IMR-90 (cell line): ENCODE results near the gene ANXA3. TPM values are rescaled to one million over a fixed set of nuclear protein-coding genes. Genes with fewer than 3 reads are reported as not detected.

Source experiments
- ATAC-seq: fragments of 200-7000 bp; cut with Tn5 transposase; 2 replicates; pipeline ENCODE4 v1.9.1; 2020; ENCODE audit warnings: low read depth, mild to moderate bottlenecking, moderate library complexity
- BruUV-seq: library from RNA; stranded (reverse); fragments of 400-500 nt; replicated peaks from 2 replicates; lab custom pipeline; 2021; lab: Mats Ljungman, UMichigan
- CTCF ChIA-PET: fragments of 300-600 bp; formaldehyde crosslinking; extraction: SDS; loops from one replicate; lab custom pipeline; 2021; ENCODE audit warnings: antibody characterized with exemption; lab: Yijun Ruan, JAX
- POLR2A ChIA-PET: fragments of 300-600 bp; sonication (Branson Sonifier 250); formaldehyde crosslinking; loops from one replicate; lab custom pipeline; 2022; ENCODE audit warnings: antibody characterized with exemption; ENCODE audit not compliant: unreplicated experiment; lab: Charles Lee
- DNase-seq: peaks from one replicate; pipeline ENCODE4 v3.0.0; 2013
- H2AFZ ChIP-seq: replicated peaks from 2 replicates; pipeline ENCODE3; 2013; ENCODE audit warnings: low read length, mild to moderate bottlenecking; ENCODE audit not compliant: poor library complexity
- H2AK5ac ChIP-seq: 2 replicates; pipeline ENCODE4 v1.6.1; 2013; ENCODE audit warnings: low read depth, low read length, inconsistent platforms
- H2AK9ac ChIP-seq: replicated peaks from 2 replicates; pipeline ENCODE3; 2013; ENCODE audit warnings: mild to moderate bottlenecking, low read depth, low read length, moderate library complexity; ENCODE audit not compliant: poor library complexity
- H2BK120ac ChIP-seq: 2 replicates; pipeline ENCODE4 v1.6.1; 2013; ENCODE audit warnings: low read depth, low read length, inconsistent platforms
- H2BK15ac ChIP-seq: 3 replicates; pipeline ENCODE4 v1.6.1; 2013; ENCODE audit warnings: low read depth, low read length, inconsistent platforms
- H2BK20ac ChIP-seq: 2 replicates; pipeline ENCODE4 v1.6.1; 2013; ENCODE audit warnings: low read depth, mild to moderate bottlenecking, inconsistent platforms, low read length, moderate library complexity
- H2BK5ac ChIP-seq: 2 replicates; pipeline ENCODE4 v1.6.1; 2013; ENCODE audit warnings: mild to moderate bottlenecking, low read depth, low read length, inconsistent platforms; ENCODE audit not compliant: poor library complexity, severe bottlenecking
- H3K14ac ChIP-seq: replicated peaks from 2 replicates; pipeline ENCODE4 v1.6.1; 2013; ENCODE audit warnings: low read depth, low read length, inconsistent platforms
- H3K18ac ChIP-seq: 2 replicates; pipeline ENCODE4 v1.6.1; 2013; ENCODE audit warnings: low read depth, low read length, control low read depth
- H3K23ac ChIP-seq: 2 replicates; pipeline ENCODE4 v1.6.1; 2013; ENCODE audit warnings: low read depth, low read length, inconsistent platforms
- H3K27ac ChIP-seq: 2 replicates; pipeline ENCODE4 v1.5.1; 2013; ENCODE audit warnings: mild to moderate bottlenecking, control low read depth, low read length; ENCODE audit not compliant: insufficient read depth
- H3K27me3 ChIP-seq: 2 replicates; pipeline ENCODE4 v1.6.1; 2013; ENCODE audit warnings: low read length; ENCODE audit not compliant: control insufficient read depth, insufficient read depth
- H3K36me3 ChIP-seq: 2 replicates; pipeline ENCODE4 v1.6.1; 2013; ENCODE audit warnings: low read length, mixed read lengths; ENCODE audit not compliant: control insufficient read depth, insufficient read depth
- H3K4ac ChIP-seq: 2 replicates; pipeline ENCODE4 v1.6.1; 2013; ENCODE audit warnings: low read depth, low read length, inconsistent platforms
- H3K4me1 ChIP-seq: 2 replicates; pipeline ENCODE4 v1.6.1; 2013; ENCODE audit warnings: low read length, mixed read lengths; ENCODE audit not compliant: control insufficient read depth, insufficient read depth
- H3K4me2 ChIP-seq: 2 replicates; pipeline ENCODE4 v1.6.1; 2013; ENCODE audit warnings: low read depth, mild to moderate bottlenecking, control low read depth, low read length, moderate library complexity
- H3K4me3 ChIP-seq: 2 replicates; pipeline ENCODE4 v1.5.1; 2013; ENCODE audit warnings: low read depth, mild to moderate bottlenecking, control low read depth, low read length, moderate library complexity; ENCODE audit not compliant: insufficient read depth
- H3K56ac ChIP-seq: 2 replicates; pipeline ENCODE4 v1.6.1; 2013; ENCODE audit warnings: low read length, inconsistent platforms; ENCODE audit not compliant: insufficient read depth; ENCODE audit errors: extremely low read depth
- H3K79me1 ChIP-seq, 2 experiments: 2 replicates each; pipeline ENCODE4 v1.6.1; 2013; ENCODE audit warnings: low read length in 2 of 2, inconsistent platforms in 1 of 2, low read depth in 1 of 2
- H3K9ac ChIP-seq: 2 replicates; pipeline ENCODE4 v1.6.1; 2013; ENCODE audit warnings: low read depth, low read length, control low read depth
- H3K9me1 ChIP-seq: 2 replicates; pipeline ENCODE4 v1.6.1; 2013; ENCODE audit warnings: low read length, inconsistent platforms; ENCODE audit not compliant: insufficient read depth
- H3K9me3 ChIP-seq: 2 replicates; pipeline ENCODE4 v1.6.1; 2013; ENCODE audit warnings: low read length; ENCODE audit not compliant: control insufficient read depth, insufficient read depth
- H4K20me1 ChIP-seq: 2 replicates; pipeline ENCODE4 v1.6.1; 2013; ENCODE audit warnings: low read length, inconsistent platforms; ENCODE audit not compliant: insufficient read depth
- H4K5ac ChIP-seq: 2 replicates; pipeline ENCODE4 v1.6.1; 2013; ENCODE audit warnings: mild to moderate bottlenecking, low read depth, low read length, control low read depth
- H4K8ac ChIP-seq, 2 experiments: 2 replicates each; pipeline ENCODE4 v1.6.1; 2013; ENCODE audit warnings: low read depth in 2 of 2, low read length in 2 of 2, control low read depth in 1 of 2, inconsistent platforms in 1 of 2
- H4K91ac ChIP-seq: 2 replicates; pipeline ENCODE4 v1.6.1; 2013; ENCODE audit warnings: low read depth, low read length, inconsistent platforms; ENCODE audit not compliant: insufficient read depth
- CTCF ChIP-seq: conservative IDR thresholded peaks from 2 replicates; pipeline ENCODE4 v1.5.1; 2012; ENCODE audit warnings: mild to moderate bottlenecking, low read depth, low read length, improper control_type of control experiment
- MAFK ChIP-seq: IDR thresholded peaks from 2 replicates; pipeline ENCODE4 v1.6.1; 2012; ENCODE audit warnings: low read depth, low read length, improper control_type of control experiment
- MAZ ChIP-seq: IDR thresholded peaks from 2 replicates; pipeline ENCODE4 v1.6.1; 2012; ENCODE audit warnings: low read depth, mild to moderate bottlenecking, low read length, improper control_type of control experiment, moderate library complexity, borderline replicate concordance
- POLR2A ChIP-seq: IDR thresholded peaks from 2 replicates; pipeline ENCODE4 v1.6.1; 2012; ENCODE audit warnings: mild to moderate bottlenecking, low read depth, low read length
- RAD21 ChIP-seq: IDR thresholded peaks from 2 replicates; pipeline ENCODE4 v1.6.1; 2012; ENCODE audit warnings: low read length, improper control_type of control experiment
- RCOR1 ChIP-seq: IDR thresholded peaks from 2 replicates; pipeline ENCODE4 v1.6.1; 2012; ENCODE audit warnings: mild to moderate bottlenecking, low read length, improper control_type of control experiment; ENCODE audit not compliant: insufficient replicate concordance
- RFX5 ChIP-seq: IDR thresholded peaks from 2 replicates; pipeline ENCODE4 v1.8.0; 2012; ENCODE audit warnings: low read depth, mild to moderate bottlenecking, low read length, moderate library complexity
- SMC3 ChIP-seq: fragments of 150-350 bp; IDR thresholded peaks from 2 replicates; pipeline ENCODE4 v1.6.1; 2016; ENCODE audit warnings: low read depth, mild to moderate bottlenecking, antibody characterized with exemption, low read length, moderate library complexity
- WGBS, 2 experiments: methylation state at CpG; one replicate each; pipeline versions ENCODE4 v1.1.5 to v1.1.7; 2013; ENCODE audit warnings: missing lambda C conversion rate in 2 of 2; ENCODE audit not compliant: insufficient read length in 1 of 2; ENCODE audit errors: extremely low coverage in 2 of 2; 5-methylcytosine and 5-hydroxymethylcytosine counted together
- dilution Hi-C: fragments of 300-500 bp; cut with HindIII; formaldehyde crosslinking; loops from one replicate; pipeline ENCODE4 v1.14.3; 2018; ENCODE audit warnings: low sequenced_read_pairs; ENCODE audit not compliant: unreplicated experiment
- in situ Hi-C: fragments of 300-500 bp; cut with MboI; formaldehyde crosslinking; loops from 3 replicates; pipeline ENCODE4 v1.14.3; 2019; ENCODE audit warnings: low sequenced_read_pairs, inconsistent platforms, mixed read lengths
- intact Hi-C: fragments of 100-400 bp; cut with micrococcal nuclease; formaldehyde crosslinking; loops from 2 replicates; pipeline ENCODE4 v1.10.0; 2022
- polyA plus RNA-seq, 3 experiments: library from polyadenylated mRNA; depleted of rRNA; stranded (reverse); fragments of >200 nt; gene quantifications; 2 replicates each; pipeline ENCODE4 v1.2.3, GENCODE V29; 2012; ENCODE audit warnings: low replicate concordance in 1 of 3
- total RNA-seq: library from RNA; depleted of rRNA; stranded (reverse); fragments of >200 nt; gene quantifications from 2 replicates; pipeline ENCODE4 v1.2.3, GENCODE V29; 2012

ANXA3 gene
- total and polyA plus RNA-seq, 2 of the 4 experiments (the other 2 are of a cell fraction) = 4.2 to 5.0 TPM

GRCh38 chr4:78612398-78613178 lies 61.0 kb downstream of the ANXA3 start:
- H4K8ac ChIP-seq = no peak overlapping the region
- no TSS peak for BruUV-seq
- no peak overlapping the region for H4K91ac ChIP-seq
- H4K5ac ChIP-seq = no peak overlapping the region
- no peak overlapping the region for H3K56ac ChIP-seq
- in situ Hi-C loops = loop anchor here (5.0 kb wide), 1 partner anchor 255 kb away; no protein-coding TSS in a partner anchor
- H3K9me1 ChIP-seq = no peaks in the 10 kb centered on the region
- H3K9ac ChIP-seq = no peak overlapping the region
- no peaks in the 10 kb centered on the region for H3K79me1 ChIP-seq
- H3K14ac ChIP-seq = no peak overlapping the region
- H3K4me2 ChIP-seq = no peak overlapping the region
- no peaks in the 10 kb centered on the region for H4K20me1 ChIP-seq
- H2AK5ac ChIP-seq = no peak overlapping the region
- H3K27me3 ChIP-seq = no peaks in the 10 kb centered on the region
- no peak overlapping the region for H2BK20ac ChIP-seq
- H3K4me3 ChIP-seq = no peak overlapping the region
- no peak for TF ChIP-seq MAZ
- peak; percentile 83 for TF ChIP-seq SMC3
- TF ChIP-seq MAFK = no peak
- no peak for TF ChIP-seq RFX5
- TF ChIP-seq CTCF = peak; percentile 65
- TF ChIP-seq RCOR1 = no peak
- no peak for TF ChIP-seq POLR2A
- peak; percentile 76 for TF ChIP-seq RAD21
- no CpG with 5 or more reads among the region's 3 CpGs for WGBS, 2 experiments
- H2BK5ac ChIP-seq = no peak overlapping the region
- H3K4me1 ChIP-seq = no peaks in the 10 kb centered on the region; the same call in 1 of the 2 replicates
- H3K4ac ChIP-seq = no peak overlapping the region
- no peaks in the 10 kb centered on the region for H3K9me3 ChIP-seq
- H3K27ac ChIP-seq = no peak overlapping the region
- H3K18ac ChIP-seq = no peak overlapping the region
- H2BK15ac ChIP-seq = no peak overlapping the region
- H2AFZ ChIP-seq = no peak overlapping the region
- H3K23ac ChIP-seq = no peak overlapping the region
- intact Hi-C loops = loop anchor here (1.0 to 10.0 kb wide), 4 partner anchors 164 to 655 kb away; partner anchors contain the start of gene BMP2K
- H2AK9ac ChIP-seq = no peak overlapping the region
- peak; percentile 61 for DNase-seq
- CTCF ChIA-PET = interaction anchor here (1.2 to 1.5 kb wide), 2 partner anchors 11 to 251 kb away, joined by 6 read pairs; no protein-coding TSS in a partner anchor
- peak; percentile 73 for ATAC-seq
- H2BK120ac ChIP-seq = no peak overlapping the region
- H3K36me3 ChIP-seq = no peaks in the 10 kb centered on the region
- POLR2A ChIA-PET = no interaction called here
- dilution Hi-C loops = loop anchor here (25.0 kb wide), 1 partner anchor 250 kb away; no protein-coding TSS in a partner anchor
